H9 (cell line): ENCODE results near the gene TMA7B. TPM values are rescaled to one million over a fixed set of nuclear protein-coding genes. Genes with fewer than 3 reads are reported as not detected.

Source experiments
- DNase-seq: peaks from one replicate; pipeline ENCODE4 v3.0.0-alpha.2; 2017
- H2AFZ ChIP-seq: one replicate; pipeline ENCODE4 v1.6.1; 2013; ENCODE audit warnings: mild to moderate bottlenecking, low read length, control low read depth, moderate library complexity
- H2AK5ac ChIP-seq: 2 replicates; pipeline ENCODE4 v1.6.1; 2013; ENCODE audit warnings: low read length, control low read depth, mixed read lengths; ENCODE audit not compliant: insufficient read length
- H2BK120ac ChIP-seq: one replicate; pipeline ENCODE4 v1.6.1; 2013; ENCODE audit warnings: low read depth, mild to moderate bottlenecking, low read length, control low read depth, inconsistent platforms; ENCODE audit not compliant: poor library complexity, severe bottlenecking
- H2BK12ac ChIP-seq: 2 replicates; pipeline ENCODE4 v1.6.1; 2013; ENCODE audit warnings: low read length, control low read depth, mixed read lengths, low read depth; ENCODE audit not compliant: insufficient read length
- H2BK15ac ChIP-seq: 2 replicates; pipeline ENCODE4 v1.6.1; 2013; ENCODE audit warnings: low read depth, low read length, control low read depth
- H2BK20ac ChIP-seq: one replicate; pipeline ENCODE4 v1.6.1; 2013; ENCODE audit warnings: low read depth, mild to moderate bottlenecking, low read length, control low read depth, inconsistent platforms; ENCODE audit not compliant: poor library complexity, severe bottlenecking
- H2BK5ac ChIP-seq: 2 replicates; pipeline ENCODE4 v1.6.1; 2013; ENCODE audit warnings: low read length, control low read depth, mixed read lengths; ENCODE audit not compliant: insufficient read length
- H3K14ac ChIP-seq: 2 replicates; pipeline ENCODE4 v1.6.1; 2013; ENCODE audit warnings: low read length, control low read depth; ENCODE audit not compliant: insufficient read depth
- H3K18ac ChIP-seq: 2 replicates; pipeline ENCODE4 v1.6.1; 2013; ENCODE audit warnings: low read depth, mild to moderate bottlenecking, mixed read lengths, low read length, control low read depth; ENCODE audit not compliant: insufficient read length
- H3K23ac ChIP-seq: 2 replicates; pipeline ENCODE4 v1.6.1; 2013; ENCODE audit warnings: low read length, control low read depth, mixed read lengths, low read depth; ENCODE audit not compliant: insufficient read length
- H3K23me2 ChIP-seq: 2 replicates; pipeline ENCODE4 v1.6.1; 2013; ENCODE audit warnings: low read depth, mild to moderate bottlenecking, mixed read lengths, low read length, control low read depth; ENCODE audit not compliant: insufficient read length, poor library complexity, severe bottlenecking
- H3K27ac ChIP-seq: 2 replicates; pipeline ENCODE4 v1.5.1; 2013; ENCODE audit warnings: low read length, control low read depth, mixed read lengths, low read depth; ENCODE audit not compliant: insufficient read length
- H3K27me3 ChIP-seq: 2 replicates; pipeline ENCODE4 v1.6.1; 2013; ENCODE audit warnings: low read length, control low read depth, inconsistent platforms; ENCODE audit not compliant: insufficient read depth
- H3K4ac ChIP-seq: 2 replicates; pipeline ENCODE4 v1.6.1; 2013; ENCODE audit warnings: low read depth, mild to moderate bottlenecking, control low read depth, inconsistent platforms, low read length, moderate library complexity
- H3K4me1 ChIP-seq: 2 replicates; pipeline ENCODE4 v1.6.1; 2013; ENCODE audit warnings: low read length, control low read depth, inconsistent platforms; ENCODE audit not compliant: insufficient read depth
- H3K4me2 ChIP-seq: 2 replicates; pipeline ENCODE4 v1.6.1; 2013; ENCODE audit warnings: low read length, control low read depth, mixed read lengths; ENCODE audit not compliant: insufficient read length, insufficient read depth
- H3K56ac ChIP-seq: 2 replicates; pipeline ENCODE4 v1.6.1; 2013; ENCODE audit warnings: low read depth, mild to moderate bottlenecking, mixed read lengths, low read length, control low read depth; ENCODE audit not compliant: insufficient read length
- H3K79me1 ChIP-seq: 2 replicates; pipeline ENCODE4 v1.6.1; 2013; ENCODE audit warnings: low read depth, mild to moderate bottlenecking, moderate library complexity, low read length, control low read depth, inconsistent platforms; ENCODE audit not compliant: insufficient read depth, poor library complexity, severe bottlenecking
- H3K79me2 ChIP-seq: 2 replicates; pipeline ENCODE4 v1.6.1; 2013; ENCODE audit warnings: low read length, control low read depth, inconsistent platforms; ENCODE audit not compliant: insufficient read depth
- H3K9ac ChIP-seq: 2 replicates; pipeline ENCODE4 v1.6.1; 2013; ENCODE audit warnings: low read length, control low read depth, mixed read lengths; ENCODE audit not compliant: insufficient read length; ENCODE audit errors: extremely low read depth
- H3K9me3 ChIP-seq: one replicate; pipeline ENCODE4 v1.6.1; 2013; ENCODE audit warnings: low read depth, low read length, inconsistent platforms; ENCODE audit not compliant: control insufficient read depth
- H3T11ph ChIP-seq: one replicate; pipeline ENCODE4 v1.6.1; 2013; ENCODE audit warnings: mild to moderate bottlenecking, low read length, control low read depth, inconsistent platforms
- H4K20me1 ChIP-seq: one replicate; pipeline ENCODE4 v1.6.1; 2013; ENCODE audit not compliant: control insufficient read depth, insufficient read length, insufficient read depth
- H4K5ac ChIP-seq: 2 replicates; pipeline ENCODE4 v1.6.1; 2013; ENCODE audit warnings: low read depth, mild to moderate bottlenecking, mixed read lengths, low read length, control low read depth; ENCODE audit not compliant: insufficient read length
- H4K8ac ChIP-seq: replicated peaks from 2 replicates; pipeline ENCODE4 v1.6.1; 2013; ENCODE audit warnings: low read length, control low read depth, mixed read lengths, low read depth; ENCODE audit not compliant: insufficient read length
- H4K91ac ChIP-seq: 2 replicates; pipeline ENCODE4 v1.6.1; 2013; ENCODE audit warnings: low read depth, mild to moderate bottlenecking, moderate library complexity, mixed read lengths, low read length, control low read depth; ENCODE audit not compliant: insufficient read length
- H3K27ac Mint-ChIP-seq, 3 experiments: 2 replicates in 2 of 3; 3 replicates in 1 of 3; pipeline ENCODE4 v1.8.0; 2020 to 2021; ENCODE audit warnings: mixed read lengths in 3 of 3, mild to moderate bottlenecking in 1 of 3, moderate library complexity in 1 of 3
- H3K27me3 Mint-ChIP-seq: 2 replicates; pipeline ENCODE4 v1.8.0; 2021; ENCODE audit warnings: low read depth, mild to moderate bottlenecking, moderate library complexity, mixed read lengths
- H3K36me3 Mint-ChIP-seq, 3 experiments: 2 replicates in 2 of 3; 3 replicates in 1 of 3; pipeline ENCODE4 v1.8.0; 2020 to 2021; ENCODE audit warnings: low read depth in 3 of 3, mixed read lengths in 3 of 3; ENCODE audit not compliant: insufficient read depth in 1 of 3
- H3K4me1 Mint-ChIP-seq, 2 experiments: 2 replicates each; pipeline ENCODE4 v1.8.0; 2020; ENCODE audit warnings: mixed read lengths in 2 of 2
- H3K4me3 Mint-ChIP-seq, 2 experiments: 2 replicates in 1 of 2; 3 replicates in 1 of 2; pipeline ENCODE4 v1.8.0; 2020 to 2021; ENCODE audit warnings: mild to moderate bottlenecking in 2 of 2, mixed read lengths in 2 of 2, moderate library complexity in 1 of 2
- H3K9me3 Mint-ChIP-seq, 2 experiments: 2 replicates in 1 of 2; 3 replicates in 1 of 2; pipeline ENCODE4 v1.8.0; 2020; ENCODE audit warnings: mild to moderate bottlenecking in 2 of 2, mixed read lengths in 2 of 2, moderate library complexity in 1 of 2
- WGBS: extraction: QIAGEN DNeasy Blood & Tissue Kit; methylation state at CpG from one replicate; pipeline ENCODE4 v1.1.7; 2013; ENCODE audit warnings: missing lambda C conversion rate, low lambda C conversion rate, mixed read lengths; ENCODE audit not compliant: insufficient read length; ENCODE audit errors: extremely low coverage; 5-methylcytosine and 5-hydroxymethylcytosine counted together
- total RNA-seq: library from RNA; stranded (reverse); gene quantifications from 2 replicates; pipeline ENCODE4 v1.2.1, GENCODE V29; 2021
- TF ChIP-seq, protein P1 (sequence below): fragments of 200-600 bp; sonication (generic); conservative IDR thresholded peaks from 3 replicates; pipeline ENCODE4 v1.8.0; 2021; ENCODE audit warnings: antibody characterized with exemption, mild to moderate bottlenecking

The TMA7B gene
- total RNA-seq, 1 experiment from 2014 or later: not detected

DNA sequence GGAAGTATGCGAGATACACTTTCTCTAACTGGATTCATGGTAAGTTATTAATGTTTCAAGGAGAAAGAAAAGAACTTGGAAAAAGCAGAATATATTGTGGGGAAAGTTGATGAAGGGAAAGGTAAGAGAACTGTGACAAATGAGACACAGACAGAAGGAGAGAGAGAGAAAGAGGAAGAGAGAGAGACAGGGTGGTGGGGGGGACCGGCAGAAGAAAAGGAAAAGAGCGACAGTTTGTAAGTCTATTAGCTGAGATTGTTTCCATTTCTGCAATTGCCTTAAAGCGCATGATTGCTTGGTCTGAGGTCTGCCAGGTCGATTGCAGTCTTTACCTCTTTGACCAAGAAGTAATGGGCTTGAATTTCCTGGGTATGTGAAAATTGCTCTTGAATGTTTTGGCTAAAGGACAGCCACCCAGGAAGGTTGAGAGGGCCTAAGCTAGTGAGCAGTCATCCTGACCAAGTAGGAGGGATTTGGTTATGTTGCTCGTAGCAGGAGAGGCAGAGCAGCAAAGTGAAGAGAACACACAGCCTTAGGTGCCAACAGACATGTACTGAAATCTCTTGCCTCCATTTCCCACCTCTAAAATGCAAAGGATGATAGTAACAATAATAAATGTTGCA, 23.6 kb upstream of the TMA7B start:
- Histone ChIP-seq H3K14ac (no peak overlapping the region), H3K9me3 (no peaks in the 10 kb centered on the region), H2BK20ac (no peak overlapping the region), H3K4ac (no peak overlapping the region), H2BK15ac (no peak overlapping the region), H3K23ac (no peak overlapping the region), H3K79me2 (no peaks in the 10 kb centered on the region), H4K8ac (no peak overlapping the region), H3K4me2 (no peak overlapping the region), H2BK5ac (no peak overlapping the region), H3K79me1 (no peaks in the 10 kb centered on the region), H3K18ac (no peak overlapping the region), H3K56ac (no peak overlapping the region), H2BK12ac (no peak overlapping the region), H2AFZ (no peak overlapping the region), H3K27ac (no peak overlapping the region), H3K4me1 (peaks cover 2% of the 10 kb centered on the region; the same call in 1 of the 2 replicates), H2AK5ac (no peak overlapping the region), H4K5ac (no peak overlapping the region), H3K27me3 (no peaks in the 10 kb centered on the region), H4K20me1 (no peaks in the 10 kb centered on the region), H2BK120ac (no peak overlapping the region), H3T11ph (no peak overlapping the region), H3K23me2 (no peaks in the 10 kb centered on the region), H4K91ac (no peak overlapping the region), H3K9ac (no peak overlapping the region)
- TF ChIP-seq, protein P1, sequence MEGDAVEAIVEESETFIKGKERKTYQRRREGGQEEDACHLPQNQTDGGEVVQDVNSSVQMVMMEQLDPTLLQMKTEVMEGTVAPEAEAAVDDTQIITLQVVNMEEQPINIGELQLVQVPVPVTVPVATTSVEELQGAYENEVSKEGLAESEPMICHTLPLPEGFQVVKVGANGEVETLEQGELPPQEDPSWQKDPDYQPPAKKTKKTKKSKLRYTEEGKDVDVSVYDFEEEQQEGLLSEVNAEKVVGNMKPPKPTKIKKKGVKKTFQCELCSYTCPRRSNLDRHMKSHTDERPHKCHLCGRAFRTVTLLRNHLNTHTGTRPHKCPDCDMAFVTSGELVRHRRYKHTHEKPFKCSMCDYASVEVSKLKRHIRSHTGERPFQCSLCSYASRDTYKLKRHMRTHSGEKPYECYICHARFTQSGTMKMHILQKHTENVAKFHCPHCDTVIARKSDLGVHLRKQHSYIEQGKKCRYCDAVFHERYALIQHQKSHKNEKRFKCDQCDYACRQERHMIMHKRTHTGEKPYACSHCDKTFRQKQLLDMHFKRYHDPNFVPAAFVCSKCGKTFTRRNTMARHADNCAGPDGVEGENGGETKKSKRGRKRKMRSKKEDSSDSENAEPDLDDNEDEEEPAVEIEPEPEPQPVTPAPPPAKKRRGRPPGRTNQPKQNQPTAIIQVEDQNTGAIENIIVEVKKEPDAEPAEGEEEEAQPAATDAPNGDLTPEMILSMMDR: no peak
- no peaks in the 10 kb centered on the region for H3K9me3 Mint-ChIP-seq
- no CpG with 5 or more reads among the region's 6 CpGs for WGBS
- H3K4me1 Mint-ChIP-seq: peaks cover 47 to 57% of the 10 kb centered on the region in 2 experiments
- no peaks in the 10 kb centered on the region for H3K27me3 Mint-ChIP-seq
- no peaks in the 10 kb centered on the region for H3K36me3 Mint-ChIP-seq
- no peak overlapping the region for H3K27ac Mint-ChIP-seq
- no peak for DNase-seq
- H3K4me3 Mint-ChIP-seq: no peak overlapping the region
